Activated T-cell treated with anti-CD3 and anti-CD28 coated beads for 1 hour (primary cell): Measurements from ENCODE around the gene TTLL10.
"Not testable (repeated sequence)": the region's sequence is repeated elsewhere in the genome, so short reads cannot be mapped to it uniquely, and the experiment has no call there.

ENCODE experiments used
- DNase-seq: peaks from one replicate; pipeline ENCODE4 v3.0.0-alpha.2; 2020; ENCODE audit warnings: low read depth

TTLL10 gene

DNA sequence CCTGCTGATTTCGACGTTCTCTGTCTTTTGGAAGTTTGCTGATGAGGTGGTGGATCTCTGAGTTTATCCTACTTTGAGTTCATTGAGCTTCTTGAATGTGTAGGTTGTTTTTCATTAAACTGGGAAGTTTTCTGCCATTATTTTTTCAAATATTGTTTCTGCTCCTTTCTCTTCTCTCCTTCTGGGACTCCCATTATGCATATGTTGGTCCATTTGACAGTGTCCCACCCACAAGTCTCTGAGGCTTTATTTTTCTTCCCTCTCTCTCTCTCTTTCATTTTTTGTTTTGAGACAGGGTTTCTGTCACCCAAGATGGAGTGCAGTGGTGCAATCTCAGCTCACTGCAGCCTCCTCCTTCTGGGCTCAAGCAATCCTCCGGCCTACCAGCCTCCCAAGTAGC is 21.0 kb downstream of the TTLL10 start:
- no peak for DNase-seq

- DNase-seq: not testable (repeated sequence)
Observed at GRCh38 chr1:1195726-1196125, 22.0 kb downstream of the TTLL10 start.

DNA sequence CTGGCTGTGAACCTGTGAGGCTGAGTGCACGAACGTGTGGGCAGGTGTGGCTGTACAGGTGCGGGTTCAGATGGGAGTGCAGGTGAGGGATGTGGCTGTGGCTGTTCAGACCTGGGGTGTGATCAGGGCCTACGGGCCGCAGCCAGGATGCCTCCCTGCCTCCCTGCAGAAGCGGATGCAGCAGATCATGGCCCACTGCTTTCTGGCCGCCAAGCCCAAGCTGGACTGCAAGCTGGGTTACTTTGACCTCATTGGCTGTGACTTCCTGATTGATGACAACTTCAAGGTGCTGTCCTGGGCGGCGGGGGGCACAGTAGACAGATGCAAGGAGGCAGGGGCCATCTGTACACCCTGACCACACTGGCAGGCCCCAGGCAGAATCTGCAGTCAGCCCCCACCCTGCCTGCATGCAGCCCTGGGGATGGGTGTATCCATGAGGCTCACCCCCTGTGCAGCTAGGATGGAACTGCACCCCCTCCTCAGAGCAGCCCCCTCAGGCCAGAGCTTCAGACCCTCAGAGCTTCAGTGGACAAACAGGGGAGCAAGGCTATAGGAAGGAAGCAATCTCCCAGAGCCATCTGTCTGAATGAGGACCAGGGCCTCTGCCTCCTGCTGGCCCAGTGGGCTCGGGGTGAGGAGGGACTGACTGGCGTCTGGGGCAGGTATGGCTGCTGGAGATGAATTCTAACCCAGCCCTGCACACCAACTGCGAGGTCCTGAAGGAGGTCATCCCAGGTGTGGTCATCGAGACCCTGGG is 22.9 kb downstream of the TTLL10 start:
- no peak for DNase-seq

- no peak for DNase-seq
Observed at GRCh38 chr1:1197188-1197500, 23.5 kb downstream of the TTLL10 start.

GRCh38 chr1:1197551-1198422 is 24.1 kb downstream of the TTLL10 start:
- no peak for DNase-seq

- no peak for DNase-seq
Observed at GRCh38 chr1:1198423-1199140, 24.9 kb downstream of the TTLL10 start.

DNA sequence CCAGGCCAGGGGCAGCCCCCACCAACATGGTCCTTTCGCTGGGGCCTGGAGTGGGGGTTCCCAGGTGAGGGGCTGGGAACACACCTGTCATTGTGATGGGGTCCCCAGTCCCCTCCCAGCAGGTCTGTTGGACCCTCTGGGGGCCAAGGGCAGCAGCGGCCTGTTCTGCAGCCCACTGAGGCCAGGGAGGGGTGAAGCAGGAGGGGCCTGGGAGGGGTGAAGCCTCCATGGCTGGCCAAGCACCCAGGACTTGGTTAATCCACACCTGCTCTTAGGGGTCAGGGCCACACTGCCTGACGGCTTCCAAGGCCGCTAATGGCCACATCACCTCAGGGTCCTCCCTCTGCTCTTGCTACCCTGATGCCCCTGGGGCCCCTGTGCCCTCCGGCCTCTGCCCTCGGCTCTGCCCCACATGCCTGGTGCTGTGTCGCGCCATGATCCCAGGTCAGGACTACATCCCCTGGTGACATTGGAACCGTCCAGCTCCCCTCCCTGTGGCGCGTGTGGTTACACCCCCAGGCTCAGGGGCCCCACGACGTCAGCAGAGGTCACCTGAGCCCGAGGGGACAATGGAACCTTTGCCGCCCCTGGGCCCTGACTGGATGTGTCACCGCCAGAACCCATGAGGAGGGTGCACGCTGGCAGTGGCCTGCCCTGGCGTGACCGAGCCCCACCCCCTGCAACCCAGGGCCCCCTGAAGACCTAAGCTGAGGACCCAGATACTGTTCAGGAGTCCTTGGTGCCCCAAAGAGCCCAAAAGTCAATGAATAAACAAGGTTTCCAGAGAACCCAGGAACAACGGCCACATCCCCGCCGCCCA is 25.7 kb downstream of the TTLL10 start:
- DNase-seq: no peak

DNA sequence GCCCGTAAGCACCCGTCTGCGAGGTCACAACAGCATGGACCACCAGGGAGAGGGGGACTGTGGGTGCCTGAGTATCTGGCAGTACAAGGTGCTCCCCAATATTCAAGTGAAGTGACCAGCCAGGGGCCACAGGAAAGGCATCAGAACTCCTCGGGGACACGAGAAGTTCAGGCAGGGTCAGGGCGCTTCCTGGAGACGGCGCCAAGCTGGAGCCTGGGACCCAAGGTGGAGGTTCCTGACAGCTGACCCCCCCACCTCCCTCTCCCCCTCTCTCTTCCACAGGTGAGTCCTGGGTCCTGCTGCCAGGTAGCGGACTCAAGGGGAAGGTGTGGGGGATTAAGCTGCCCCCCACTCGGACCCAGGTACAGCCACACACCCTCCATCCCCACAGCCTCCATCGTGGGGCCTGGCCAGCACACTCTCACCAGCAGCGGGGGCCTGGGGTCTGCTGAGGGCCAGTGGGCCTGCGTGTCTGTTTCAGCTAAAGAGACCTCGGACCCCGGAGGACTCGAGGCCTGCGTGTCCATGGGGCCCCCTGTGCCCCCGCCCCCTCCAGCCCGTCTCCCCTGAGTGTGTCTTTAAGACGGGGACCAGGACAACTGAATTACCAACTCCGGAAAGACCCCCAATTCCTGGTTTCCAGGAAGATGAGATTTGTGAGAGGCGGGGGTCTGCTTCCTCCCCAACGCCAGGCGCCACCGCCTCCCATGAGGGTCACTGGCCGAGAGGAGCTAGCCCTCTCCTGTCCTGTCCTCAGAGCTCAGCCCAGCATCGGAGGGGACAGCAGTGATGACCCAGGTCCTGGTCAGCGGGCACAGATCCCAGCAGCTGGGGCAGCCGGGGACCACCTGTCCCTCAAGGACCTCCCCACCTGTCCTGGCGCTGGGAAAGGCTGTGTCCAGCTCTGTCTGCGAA is 26.5 kb downstream of the TTLL10 start:
- DNase-seq: no peak

GRCh38 chr1:1200876-1201810 is 27.5 kb downstream of the TTLL10 start:
- DNase-seq: peak; percentile 79

DNA sequence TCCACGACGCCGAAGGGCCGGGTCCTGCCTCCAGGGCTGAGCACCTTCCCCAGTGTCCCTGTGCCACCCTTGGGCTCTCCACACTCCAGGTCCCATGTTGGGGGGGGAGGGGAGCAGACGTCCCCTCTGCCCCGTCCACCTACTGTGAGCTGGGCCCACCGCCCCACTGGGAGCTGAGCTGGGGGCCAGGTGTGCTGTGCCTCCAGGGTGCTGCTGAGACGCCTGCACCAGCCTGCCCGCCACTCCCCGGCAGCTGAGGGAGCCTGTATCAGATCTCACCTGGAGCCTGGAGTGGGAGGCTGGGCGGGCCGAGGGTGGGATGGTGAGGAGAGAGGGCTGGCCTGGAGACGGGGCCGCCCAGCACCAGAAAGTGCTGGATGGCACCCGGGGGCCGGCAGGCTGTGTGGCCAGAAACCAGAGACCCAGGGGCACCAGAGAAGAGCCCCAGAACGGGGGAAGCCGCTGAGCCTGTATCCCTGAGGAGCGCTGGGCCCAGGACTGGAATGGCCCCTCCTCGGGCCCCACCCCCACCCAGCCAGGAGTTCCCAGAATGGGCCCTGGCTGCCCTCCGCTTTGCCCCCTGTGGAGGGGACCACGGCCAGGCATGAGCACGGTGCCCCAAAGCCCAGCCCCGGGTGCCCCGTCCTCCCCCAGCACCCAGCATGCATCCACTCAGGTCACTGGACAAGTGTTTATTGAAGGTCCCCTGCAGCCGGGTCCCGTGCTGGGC is 29.3 kb downstream of the TTLL10 start:
- DNase-seq: no peak

- DNase-seq: no peak
Observed at GRCh38 chr1:1203561-1204424, 30.1 kb downstream of the TTLL10 start.

GRCh38 chr1:1204425-1204920 is 30.8 kb downstream of the TTLL10 start:
- no peak for DNase-seq

DNA sequence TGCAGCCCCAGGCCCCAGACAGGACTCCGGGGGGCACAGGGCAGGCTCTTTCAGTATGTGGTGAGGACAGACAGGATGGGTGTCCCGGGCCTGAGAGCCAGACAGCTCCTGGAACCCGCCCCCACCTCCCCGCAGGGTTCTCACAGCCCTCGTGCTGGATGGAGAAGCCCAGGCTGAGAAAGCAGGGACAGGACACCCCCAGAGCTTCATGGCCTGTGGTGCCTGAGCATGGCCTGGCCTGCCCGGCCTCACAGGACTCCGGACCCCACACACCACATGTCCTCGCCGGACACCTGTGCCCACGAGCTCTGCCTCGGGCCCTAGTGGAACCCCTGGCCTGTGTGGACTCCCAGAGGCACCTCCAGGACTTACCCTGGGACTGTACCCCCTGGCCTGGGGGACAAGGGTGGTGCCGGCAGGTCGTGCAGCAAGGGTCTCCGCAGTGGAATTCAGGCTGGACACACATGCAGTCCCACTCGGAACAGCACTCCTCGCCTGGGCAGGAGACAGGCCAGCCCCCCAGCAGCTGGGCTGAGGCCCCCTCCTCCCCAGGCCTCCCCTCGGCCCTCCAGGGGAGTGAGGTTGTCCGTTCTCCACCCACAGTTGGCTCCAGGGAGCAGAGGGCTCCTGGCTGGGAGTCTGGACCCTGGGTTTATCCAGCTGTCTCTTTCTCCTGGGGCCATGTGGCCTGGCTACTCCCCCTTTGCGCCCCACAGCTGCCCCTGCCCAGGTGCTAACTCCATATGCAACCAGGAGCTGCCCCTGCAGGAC is 31.5 kb downstream of the TTLL10 start:
- no peak for DNase-seq

DNA sequence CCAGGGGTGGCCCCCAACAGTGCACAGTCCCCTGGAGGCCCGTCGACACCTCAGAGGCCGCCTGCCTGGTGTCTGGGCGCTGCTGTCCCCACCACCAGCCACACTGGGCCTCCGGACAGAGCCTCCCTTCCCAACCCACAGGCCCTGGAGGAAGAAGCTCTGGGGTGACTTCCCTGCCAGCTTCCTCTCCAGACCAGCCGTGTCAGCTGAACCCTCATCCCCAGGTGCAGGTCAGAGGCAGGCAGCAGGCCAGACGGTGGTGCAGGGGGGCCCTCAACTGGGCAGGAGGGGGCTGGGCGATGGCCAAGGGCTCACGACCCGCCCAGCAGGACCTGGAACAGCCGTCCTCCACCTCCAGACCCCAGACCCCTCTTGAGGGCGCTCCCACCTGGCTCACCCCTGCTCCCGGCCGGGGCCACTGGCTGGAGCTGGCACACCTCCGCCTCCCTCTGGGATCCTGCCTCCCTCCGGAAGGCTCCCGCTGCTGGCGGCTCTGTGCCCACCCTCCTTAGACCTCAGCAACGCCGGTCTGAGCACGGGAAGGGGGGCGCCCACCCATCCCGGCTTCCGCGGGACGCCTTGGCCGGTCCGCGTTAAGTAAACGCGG is 32.2 kb downstream of the TTLL10 start:
- DNase-seq: no peak

DNA sequence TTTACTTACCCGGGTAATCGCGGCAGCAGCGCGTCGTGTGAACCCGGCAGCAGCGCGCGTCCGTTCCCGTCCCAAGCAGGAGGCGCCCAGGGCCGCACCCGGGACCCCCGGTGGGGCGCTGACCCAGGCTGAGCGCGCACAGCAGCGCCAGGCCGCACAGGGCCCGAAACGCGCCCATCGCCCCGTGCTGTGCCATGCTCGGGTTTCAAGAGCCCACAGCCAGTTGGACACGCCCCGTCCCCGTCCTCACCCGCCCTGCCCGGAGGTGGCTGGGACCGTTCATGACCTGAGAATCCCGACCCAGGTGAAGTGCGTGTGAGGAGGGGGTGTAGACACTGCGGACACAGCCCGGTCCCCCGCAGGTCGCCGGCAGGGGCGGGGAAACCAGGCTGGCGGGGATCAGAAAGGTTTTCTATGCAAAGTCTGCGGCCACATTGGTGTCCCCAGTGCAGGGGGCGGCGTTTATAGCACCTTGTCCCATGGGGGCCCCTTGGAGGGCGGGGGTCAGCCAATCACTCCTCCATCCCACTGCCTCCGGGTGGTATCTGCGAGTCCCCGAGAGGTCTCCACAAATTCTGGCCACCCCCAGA is 32.8 kb downstream of the TTLL10 start, which contains the start of gene TNFRSF18:
Gene TNFRSF18, minus strand, starts transcription at position 217 of the 590 bp plus-strand sequence. Its CDS starts 21 bp downstream, at position 196.
- no peak for DNase-seq

- DNase-seq: no peak
Observed at GRCh38 chr1:1206966-1207531, 33.4 kb downstream of the TTLL10 start.
